ENCODE data around the gene ATP5F1C. TPM values are rescaled to one million over a fixed set of nuclear protein-coding genes. Genes with fewer than 3 reads are reported as not detected.

The ATP5F1C gene
- total and polyA plus RNA-seq, 2 donors (not counting 3 experiments of a cell fraction or from before 2014, with no cell fraction given): 184 to 290 TPM

DNA sequence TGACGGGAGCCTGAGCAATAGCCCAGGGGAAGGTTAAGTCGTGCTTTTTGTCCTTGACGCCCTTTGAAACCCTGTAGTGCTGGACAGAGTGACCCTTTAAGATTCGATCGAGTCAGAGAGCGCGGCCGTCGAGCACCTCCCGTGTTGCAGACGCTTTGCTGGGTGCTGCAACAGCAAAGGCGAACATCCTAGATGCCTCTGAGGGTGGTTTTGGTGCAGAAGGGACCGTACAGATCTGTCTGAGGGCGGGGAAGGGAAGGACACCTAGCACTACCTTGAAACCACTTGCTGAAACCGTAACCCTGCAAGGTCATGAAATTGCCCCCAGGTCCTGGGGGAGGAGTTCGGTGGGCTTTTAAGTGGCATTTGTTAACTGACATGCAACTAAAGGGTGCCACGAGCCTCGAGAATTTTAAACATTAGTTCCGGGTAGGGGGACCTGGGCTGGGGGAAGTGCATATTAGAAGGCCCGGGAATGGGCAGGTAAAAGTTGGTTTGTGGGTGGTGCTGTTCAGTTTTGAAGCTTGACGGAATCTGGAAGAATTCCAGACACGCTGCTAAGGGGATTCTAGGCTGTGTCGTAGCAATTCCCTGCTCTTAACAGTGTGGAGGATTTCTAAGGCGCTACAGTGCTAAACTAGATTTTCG, 786 bp downstream of the ATP5F1C start:
- H3K4me2 ChIP-seq (ENCODE audit: insufficient read depth, low read length): peak overlapping the region; percentile 92
- no peaks in the 10 kb centered on the region for H3K36me3 ChIP-seq (ENCODE audit: control insufficient read depth in 2 of 2, extremely low read depth in 1 of 2, insufficient read depth in 2 of 2, low read length in 2 of 2)
- ChIA-PET CTCF (interaction anchor here (1.1 to 2.0 kb wide), 9 partner anchors 8 to 264 kb away, joined by 3 to 19 read pairs (median 4); partner anchors contain the start of gene TAF3), POLR2A (interaction anchor here (1.0 to 1.6 kb wide), 2 partner anchors 15 to 30 kb away, joined by 4 to 9 read pairs; partner anchors contain the start of gene TAF3)
- no TSS peak for BruUV-seq (replicated peaks)
- H3K4me1 ChIP-seq (ENCODE audit: control insufficient read depth, extremely low read depth, insufficient read depth, low read length): peaks cover 18% of the 10 kb centered on the region
- FAIRE-seq (no peak), DNase-seq (ENCODE audit: low read depth, low spot score) (peak; percentile 14)
- peak overlapping the region; percentile 65 for H3K9ac ChIP-seq (replicated peaks; ENCODE audit: extremely low read depth, insufficient read depth, low read length)
- TF ChIP-seq GATA2 (IDR thresholded peaks at IDR 0.05; ENCODE audit: insufficient read depth, insufficient read length, low read depth, low read length) (no peak), JUN (IDR thresholded peaks at IDR 0.05; ENCODE audit: borderline replicate concordance, insufficient read depth, insufficient read length, low read depth) (no peak), EZH2 (IDR thresholded peaks at IDR 0.05; ENCODE audit: borderline replicate concordance, low read depth, low read length, severe bottlenecking) (no peak), MAX (IDR thresholded peaks at IDR 0.05; ENCODE audit: insufficient read depth, insufficient read length) (no peak), MYC (IDR thresholded peaks at IDR 0.05; ENCODE audit: low read depth, low read length) (no peak), POLR2AphosphoS5 (IDR thresholded peaks at IDR 0.05; ENCODE audit: insufficient read depth, low read depth, low read length) (no peak), FOS (IDR thresholded peaks at IDR 0.05; ENCODE audit: borderline replicate concordance, insufficient read depth, low read length) (no peak), POLR2A (IDR thresholded peaks at IDR 0.05; ENCODE audit: low read depth, low read length) (no peak)
- TF ChIP-seq, protein P1, sequence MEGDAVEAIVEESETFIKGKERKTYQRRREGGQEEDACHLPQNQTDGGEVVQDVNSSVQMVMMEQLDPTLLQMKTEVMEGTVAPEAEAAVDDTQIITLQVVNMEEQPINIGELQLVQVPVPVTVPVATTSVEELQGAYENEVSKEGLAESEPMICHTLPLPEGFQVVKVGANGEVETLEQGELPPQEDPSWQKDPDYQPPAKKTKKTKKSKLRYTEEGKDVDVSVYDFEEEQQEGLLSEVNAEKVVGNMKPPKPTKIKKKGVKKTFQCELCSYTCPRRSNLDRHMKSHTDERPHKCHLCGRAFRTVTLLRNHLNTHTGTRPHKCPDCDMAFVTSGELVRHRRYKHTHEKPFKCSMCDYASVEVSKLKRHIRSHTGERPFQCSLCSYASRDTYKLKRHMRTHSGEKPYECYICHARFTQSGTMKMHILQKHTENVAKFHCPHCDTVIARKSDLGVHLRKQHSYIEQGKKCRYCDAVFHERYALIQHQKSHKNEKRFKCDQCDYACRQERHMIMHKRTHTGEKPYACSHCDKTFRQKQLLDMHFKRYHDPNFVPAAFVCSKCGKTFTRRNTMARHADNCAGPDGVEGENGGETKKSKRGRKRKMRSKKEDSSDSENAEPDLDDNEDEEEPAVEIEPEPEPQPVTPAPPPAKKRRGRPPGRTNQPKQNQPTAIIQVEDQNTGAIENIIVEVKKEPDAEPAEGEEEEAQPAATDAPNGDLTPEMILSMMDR (IDR thresholded peaks at IDR 0.05; ENCODE audit: extremely low read depth in 1 of 2, insufficient read depth in 1 of 2, low read depth in 1 of 2, low read length in 2 of 2): no peak
- peak overlapping the region; percentile 4 for H3K27ac ChIP-seq (ENCODE audit: insufficient read depth, low read depth, low read length)
- H3K27me3 ChIP-seq (ENCODE audit: control insufficient read depth in 2 of 2, insufficient read depth in 2 of 2, low read length in 2 of 2): no peaks in the 10 kb centered on the region
- H2AFZ ChIP-seq (ENCODE audit: low read depth, low read length): no peak overlapping the region
- dilution Hi-C loops (cut with MboI; ENCODE audit: extremely low pct_ligation_motif_present, low sequenced_read_pairs): no loop called here
- intact Hi-C loops (cut with micrococcal nuclease): loop anchor here (1.0 kb wide), 4 partner anchors 9 to 266 kb away; partner anchors contain the start of genes GATA3 and TAF3
- peak overlapping the region; percentile 14 to 95 (median 65) for H3K4me3 ChIP-seq (replicated peaks in 1 of 3; ENCODE audit: insufficient read depth in 1 of 3, low read depth in 1 of 3, low read length in 3 of 3)
- peaks cover 95% of the 10 kb centered on the region for H3K79me2 ChIP-seq (ENCODE audit: control insufficient read depth, insufficient read depth, low read length)
- H3K9me3 ChIP-seq (replicated peaks; ENCODE audit: control insufficient read depth, insufficient read depth, low read length): no peaks in the 10 kb centered on the region
- no peaks in the 10 kb centered on the region for H3K9me1 ChIP-seq (replicated peaks; ENCODE audit: control insufficient read depth, extremely low read depth, insufficient read depth, low read length)
- peaks cover 3% of the 10 kb centered on the region for H4K20me1 ChIP-seq (replicated peaks; ENCODE audit: control insufficient read depth, extremely low read depth, insufficient read depth, low read length)
